H1 (cell line): Measurements from ENCODE around the gene ADAM22. TPM values are rescaled to one million over a fixed set of nuclear protein-coding genes. Genes with fewer than 3 reads are reported as not detected.

ENCODE experiments used
- CTCF ChIA-PET: fragments of 300-600 bp; sonication (Branson Sonifier 250); formaldehyde crosslinking; loops from one replicate; lab custom pipeline; 2021; ENCODE audit not compliant: partially characterized antibody; lab: Charles Lee
- POLR2A ChIA-PET: fragments of 300-600 bp; sonication (Branson Sonifier 250); formaldehyde crosslinking; loops from one replicate; lab custom pipeline; 2021; ENCODE audit warnings: inconsistent platforms; ENCODE audit not compliant: partially characterized antibody; lab: Charles Lee
- DNase-seq, 2 experiments: peaks; one replicate each; pipeline versions ENCODE4 v3.0.0 to v3.0.0-alpha.2; 2010 to 2022; ENCODE audit warnings: low spot score in 2 of 2, low read depth in 1 of 2, mixed read lengths in 1 of 2
- FAIRE-seq: peaks from 2 replicates; lab custom pipeline; 2011; peaks lifted over from hg19 to GRCh38; lab: Jason Lieb, UNC
- H2AFZ ChIP-seq: 2 replicates; pipeline ENCODE4 v1.8.1; 2012; ENCODE audit warnings: low read length, inconsistent platforms
- H2AK5ac ChIP-seq: 2 replicates; pipeline ENCODE4 v1.6.1; 2013; ENCODE audit warnings: low read depth, low read length
- H2BK120ac ChIP-seq: replicated peaks from 2 replicates; pipeline ENCODE3; 2013; ENCODE audit warnings: low read depth, low read length, inconsistent platforms
- H2BK12ac ChIP-seq: 2 replicates; pipeline ENCODE4 v1.6.1; 2013; ENCODE audit warnings: low read depth, low read length
- H2BK15ac ChIP-seq: 2 replicates; pipeline ENCODE4 v1.6.1; 2013; ENCODE audit warnings: low read length
- H2BK20ac ChIP-seq: 2 replicates; pipeline ENCODE4 v1.6.1; 2013; ENCODE audit warnings: low read length
- H2BK5ac ChIP-seq: 2 replicates; pipeline ENCODE4 v1.6.1; 2013; ENCODE audit warnings: low read depth, low read length
- H3K14ac ChIP-seq: 2 replicates; pipeline ENCODE4 v1.6.1; 2013; ENCODE audit warnings: inconsistent platforms; ENCODE audit not compliant: insufficient read length
- H3K18ac ChIP-seq: 2 replicates; pipeline ENCODE4 v1.6.1; 2013; ENCODE audit warnings: low read length; ENCODE audit errors: extremely low read depth
- H3K23ac ChIP-seq: 2 replicates; pipeline ENCODE4 v1.6.1; 2013; ENCODE audit warnings: inconsistent platforms; ENCODE audit not compliant: insufficient read length
- H3K23me2 ChIP-seq: 2 replicates; pipeline ENCODE4 v1.6.1; 2013; ENCODE audit warnings: low read depth, low read length
- H3K27ac ChIP-seq: 2 replicates; pipeline ENCODE4 v1.6.1; 2011; ENCODE audit warnings: low read depth, low read length, inconsistent platforms
- H3K27me3 ChIP-seq, 4 experiments: replicated peaks in 1 of 4; 1 replicate in 1 of 4; 2 replicates in 3 of 4; pipeline versions ENCODE4 v1.6.1 to v1.8.1; 2011 to 2013; ENCODE audit warnings: low read length in 3 of 4, mild to moderate bottlenecking in 3 of 4, inconsistent platforms in 2 of 4, mixed read lengths in 2 of 4, moderate library complexity in 1 of 4; ENCODE audit not compliant: control insufficient read depth in 3 of 4, insufficient read depth in 3 of 4; ENCODE audit errors: extremely low read depth in 1 of 4
- H3K36me3 ChIP-seq, 4 experiments: 2 replicates each; pipeline versions ENCODE4 v1.6.1 to v1.8.1; 2011 to 2013; ENCODE audit warnings: mild to moderate bottlenecking in 4 of 4, low read length in 3 of 4, moderate library complexity in 2 of 4, control low read depth in 1 of 4, inconsistent platforms in 1 of 4; ENCODE audit not compliant: insufficient read depth in 4 of 4, control insufficient read depth in 2 of 4
- H3K4ac ChIP-seq: replicated peaks from 2 replicates; pipeline ENCODE3; 2013; ENCODE audit warnings: low read length, low read depth, mixed read lengths, inconsistent platforms; ENCODE audit not compliant: insufficient read length
- H3K4me1 ChIP-seq, 4 experiments: replicated peaks in 1 of 4; 1 replicate in 1 of 4; 2 replicates in 3 of 4; pipeline versions ENCODE4 v1.6.1 to v1.8.1; 2011 to 2013; ENCODE audit warnings: low read length in 3 of 4, inconsistent platforms in 2 of 4, mixed read lengths in 1 of 4; ENCODE audit not compliant: insufficient read depth in 4 of 4, control insufficient read depth in 3 of 4
- H3K4me2 ChIP-seq, 2 experiments: 2 replicates each; pipeline versions ENCODE4 v1.6.1 to v1.8.1; 2011 to 2013; ENCODE audit warnings: low read depth in 2 of 2, low read length in 2 of 2, control low read depth in 1 of 2, inconsistent platforms in 1 of 2, mild to moderate bottlenecking in 1 of 2; ENCODE audit not compliant: insufficient read depth in 1 of 2
- H3K4me3 ChIP-seq, 4 experiments: fragments of 200-600, 300-600 bp in 1 of 4; sonication (generic), shearing (Covaris generic), sonication (Bioruptor Twin) in 1 of 4; 2 replicates each; pipeline versions ENCODE4 v1.5.1 to v1.8.1; 2011 to 2016; ENCODE audit warnings: low read length in 4 of 4, low read depth in 3 of 4, control low read depth in 2 of 4, inconsistent platforms in 2 of 4, mild to moderate bottlenecking in 2 of 4, mixed read lengths in 1 of 4, moderate library complexity in 1 of 4; ENCODE audit not compliant: insufficient read depth in 2 of 4; ENCODE audit errors: extremely low read depth in 1 of 4
- H3K56ac ChIP-seq: replicated peaks from 2 replicates; pipeline ENCODE3; 2013; ENCODE audit warnings: low read depth, mild to moderate bottlenecking, mixed read lengths, low read length, inconsistent platforms; ENCODE audit not compliant: insufficient read length
- H3K79me1 ChIP-seq: 2 replicates; pipeline ENCODE4 v1.6.1; 2013; ENCODE audit warnings: low read depth, low read length, control low read depth
- H3K79me2 ChIP-seq, 2 experiments: 2 replicates each; pipeline versions ENCODE4 v1.6.1 to v1.8.1; 2012 to 2013; ENCODE audit warnings: low read length in 2 of 2, mild to moderate bottlenecking in 2 of 2, inconsistent platforms in 1 of 2; ENCODE audit not compliant: insufficient read depth in 2 of 2, control insufficient read depth in 1 of 2
- H3K9ac ChIP-seq, 4 experiments: replicated peaks in 1 of 4; 1 replicate in 1 of 4; 2 replicates in 3 of 4; pipeline versions ENCODE4 v1.6.1 to v1.8.1; 2011 to 2013; ENCODE audit warnings: low read depth in 3 of 4, low read length in 3 of 4, control low read depth in 2 of 4, mild to moderate bottlenecking in 2 of 4, moderate library complexity in 2 of 4, inconsistent platforms in 1 of 4; ENCODE audit errors: extremely low read depth in 1 of 4
- H3K9me3 ChIP-seq, 2 experiments: 2 replicates each; pipeline versions ENCODE4 v1.6.1 to v1.8.1; 2012 to 2013; ENCODE audit warnings: mild to moderate bottlenecking in 2 of 2, moderate library complexity in 2 of 2, control low read depth in 1 of 2, inconsistent platforms in 1 of 2, low read depth in 1 of 2, low read length in 1 of 2, mixed read lengths in 1 of 2; ENCODE audit not compliant: insufficient read depth in 2 of 2
- H4K20me1 ChIP-seq, 2 experiments: replicated peaks in 1 of 2; 2 replicates each; pipeline versions ENCODE3 to v1.8.1; 2011 to 2013; ENCODE audit warnings: inconsistent platforms in 2 of 2, low read length in 2 of 2, mild to moderate bottlenecking in 1 of 2; ENCODE audit not compliant: insufficient read depth in 2 of 2, control insufficient read depth in 1 of 2
- H4K5ac ChIP-seq: 2 replicates; pipeline ENCODE4 v1.6.1; 2013; ENCODE audit warnings: low read length, low read depth, mixed read lengths, inconsistent platforms; ENCODE audit not compliant: insufficient read length
- H4K8ac ChIP-seq: 2 replicates; pipeline ENCODE4 v1.8.0; 2013; ENCODE audit warnings: mild to moderate bottlenecking, moderate library complexity, low read length, inconsistent platforms; ENCODE audit not compliant: insufficient read depth; ENCODE audit errors: extremely low read depth
- H4K91ac ChIP-seq: replicated peaks from 2 replicates; pipeline ENCODE3; 2013; ENCODE audit warnings: low read length, mixed read lengths, inconsistent platforms; ENCODE audit not compliant: insufficient read length
- BRCA1 ChIP-seq: IDR thresholded peaks from 2 replicates; pipeline ENCODE4 v1.6.1; 2012; ENCODE audit warnings: low read depth, low read length, improper control_type of control experiment
- CBX8 ChIP-seq: fragments of 300-800, 300-1000 bp; sonication (generic); IDR thresholded peaks from 2 replicates; pipeline ENCODE4 v1.7.1; 2016; ENCODE audit warnings: low read depth, low read length, borderline replicate concordance
- CREB1 ChIP-seq: IDR thresholded peaks from 2 replicates; pipeline ENCODE4 v1.6.1; 2012; ENCODE audit warnings: inconsistent platforms
- CTBP2 ChIP-seq: IDR thresholded peaks from 2 replicates; pipeline ENCODE4 v1.7.0; 2011; ENCODE audit warnings: borderline replicate concordance, mild to moderate bottlenecking, moderate library complexity, mixed read lengths, low read length; ENCODE audit not compliant: insufficient read depth, insufficient read length
- EGR1 ChIP-seq: IDR thresholded peaks from 2 replicates; pipeline ENCODE4 v1.6.1; 2011; ENCODE audit warnings: low read depth, low read length, borderline replicate concordance
- EP300 ChIP-seq, 2 experiments: IDR thresholded peaks; 1 replicate in 1 of 2; 2 replicates in 1 of 2; pipeline ENCODE4 v1.6.1; 2011 to 2012; ENCODE audit warnings: low read depth in 2 of 2, low read length in 2 of 2, mild to moderate bottlenecking in 2 of 2, borderline replicate concordance in 1 of 2, inconsistent platforms in 1 of 2, moderate library complexity in 1 of 2
- HDAC2 ChIP-seq, 2 experiments: fragments of 300-600 bp in 1 of 2; sonication (generic) in 1 of 2; IDR thresholded peaks; 2 replicates each; pipeline ENCODE4 v1.6.1; 2011 to 2012; ENCODE audit warnings: low read depth in 2 of 2, low read length in 2 of 2, mild to moderate bottlenecking in 2 of 2, moderate library complexity in 2 of 2, borderline replicate concordance in 1 of 2, inconsistent platforms in 1 of 2
- HDAC6 ChIP-seq: IDR thresholded peaks from one replicate; pipeline ENCODE4 v1.7.1; 2012; ENCODE audit warnings: low read depth, mild to moderate bottlenecking, inconsistent platforms, low read length, moderate library complexity
- MAFK ChIP-seq: IDR thresholded peaks from 2 replicates; pipeline ENCODE4 v1.6.1; 2012; ENCODE audit warnings: low read depth, mild to moderate bottlenecking, improper control_type of control experiment, low read length
- POLR2AphosphoS5 ChIP-seq: IDR thresholded peaks from 2 replicates; pipeline ENCODE4 v1.6.1; 2011; ENCODE audit warnings: low read depth, low read length
- RAD21 ChIP-seq, 2 experiments: IDR thresholded peaks in 1 of 2; conservative IDR thresholded peaks in 1 of 2; 2 replicates each; pipeline ENCODE4 v1.6.1; 2011; ENCODE audit warnings: low read depth in 2 of 2, low read length in 2 of 2, improper control_type of control experiment in 1 of 2, inconsistent platforms in 1 of 2, mild to moderate bottlenecking in 1 of 2, moderate library complexity in 1 of 2
- WGBS, 2 experiments: shearing (Covaris generic) in 1 of 2; methylation state at CpG; one replicate each; pipeline versions ENCODE4 v1.1.6 to v1.1.7; 2013 to 2015; ENCODE audit warnings: low lambda C conversion rate in 2 of 2, mixed read lengths in 2 of 2, inconsistent platforms in 1 of 2, low coverage in 1 of 2, missing lambda C conversion rate in 1 of 2; ENCODE audit not compliant: insufficient replicate concordance in 2 of 2, insufficient coverage in 1 of 2, insufficient read length in 1 of 2; ENCODE audit errors: extremely low coverage in 1 of 2, missing lambda C conversion rate in 1 of 2; 5-methylcytosine and 5-hydroxymethylcytosine counted together
- polyA plus RNA-seq, 7 experiments: library from polyadenylated mRNA; depleted of rRNA in 3 of 7; stranded (reverse) in 5 of 7; unstranded in 2 of 7; fragments of >200 nt in 5 of 7; fragments of 200-250 nt in 2 of 7; gene quantifications; 1 replicate in 5 of 7; 2 replicates in 1 of 7; 4 replicates in 1 of 7; pipeline versions ENCODE4 v1.2.1 to v1.2.3, GENCODE V29; 2011 to 2013; ENCODE audit warnings: missing spikeins in 2 of 7, mixed read lengths in 2 of 7
- total RNA-seq: library from RNA; stranded (reverse); fragmentation: NEBNext Ultra II Directional; extraction: Animal tissue kit (Norgen Biotek cat#: 25700); gene quantifications from 2 replicates; pipeline ENCODE4 v1.2.1, GENCODE V29; 2021
- TF ChIP-seq, protein P1 (sequence below): IDR thresholded peaks from 2 replicates; pipeline ENCODE4 v1.6.1; 2012; ENCODE audit warnings: low read length, inconsistent platforms

The ADAM22 gene
- total and polyA plus RNA-seq, 2 of the 8 experiments (the other 6 are each of a cell fraction or from before 2014, with no cell fraction given): 4.6 to 21.4 TPM

DNA sequence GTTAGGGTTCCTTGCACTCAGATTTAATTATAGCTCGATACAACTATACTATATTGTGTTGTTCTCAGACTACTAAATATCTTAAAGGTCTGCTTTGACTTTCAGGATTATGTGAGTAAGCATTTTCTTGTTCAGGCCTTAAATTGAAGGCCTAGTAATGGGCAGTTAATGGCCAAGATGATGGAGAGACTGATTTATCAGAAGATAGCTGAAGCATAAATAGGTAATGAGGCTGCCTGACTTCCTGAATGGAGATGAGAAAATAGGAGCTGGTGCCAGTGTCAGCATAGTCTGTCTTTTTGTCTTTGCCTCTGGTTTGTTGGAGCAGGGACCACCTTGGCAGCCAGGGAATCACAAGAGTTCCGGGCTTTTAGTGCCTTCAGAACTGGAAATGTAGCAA lies 32.2 kb downstream of the ADAM22 start:
- Histone ChIP-seq H3K9ac (no peak overlapping the region), H3K4me3 (no peak overlapping the region), H3K79me2 (no peaks in the 10 kb centered on the region), H2BK5ac (no peak overlapping the region), H4K5ac (no peak overlapping the region), H3K18ac (no peak overlapping the region), H3K27me3 (no peaks in the 10 kb centered on the region), H3K4me2 (no peak overlapping the region), H3K9me3 (no peaks in the 10 kb centered on the region), H4K20me1 (no peaks in the 10 kb centered on the region), H2AFZ (no peak overlapping the region), H3K79me1 (no peaks in the 10 kb centered on the region; the same call in 1 of the 2 replicates), H3K14ac (no peak overlapping the region), H2AK5ac (no peak overlapping the region), H2BK15ac (no peak overlapping the region), H4K91ac (no peak overlapping the region), H4K8ac (no peak overlapping the region), H2BK12ac (no peak overlapping the region), H3K56ac (no peak overlapping the region), H3K36me3 (no peaks in the 10 kb centered on the region), H2BK20ac (no peak overlapping the region), H3K27ac (no peak overlapping the region), H3K23ac (no peak overlapping the region), H3K4ac (no peak overlapping the region), H3K23me2 (no peaks in the 10 kb centered on the region), H3K4me1 (no peaks in the 10 kb centered on the region), H2BK120ac (no peak overlapping the region)
- ChIA-PET CTCF (no interaction called here), POLR2A (no interaction called here)
- WGBS, 2 experiments: 100% methylated on average over 2 of the region's 2 CpGs; no CpG with 5 or more reads in 1 of the 2 experiments
- DNase-seq (no peak), FAIRE-seq (no peak)
- TF ChIP-seq RAD21 (IDR thresholded peaks at IDR 0.05 in 1 of 2, conservative IDR thresholded peaks at IDR 0.05 in 1 of 2; ENCODE audit: low read depth in 2 of 2, low read length in 2 of 2) (no peak), CBX8 (no peak), HDAC2 (IDR thresholded peaks at IDR 0.05; ENCODE audit: borderline replicate concordance in 1 of 2, low read depth in 2 of 2, low read length in 2 of 2) (no peak), EP300 (IDR thresholded peaks at IDR 0.05; ENCODE audit: borderline replicate concordance in 1 of 2, low read depth in 2 of 2, low read length in 2 of 2) (no peak), CREB1 (no peak), MAFK (no peak), EGR1 (no peak), POLR2AphosphoS5 (no peak), CTBP2 (no peak), HDAC6 (no peak), BRCA1 (no peak)
- TF ChIP-seq, protein P1, sequence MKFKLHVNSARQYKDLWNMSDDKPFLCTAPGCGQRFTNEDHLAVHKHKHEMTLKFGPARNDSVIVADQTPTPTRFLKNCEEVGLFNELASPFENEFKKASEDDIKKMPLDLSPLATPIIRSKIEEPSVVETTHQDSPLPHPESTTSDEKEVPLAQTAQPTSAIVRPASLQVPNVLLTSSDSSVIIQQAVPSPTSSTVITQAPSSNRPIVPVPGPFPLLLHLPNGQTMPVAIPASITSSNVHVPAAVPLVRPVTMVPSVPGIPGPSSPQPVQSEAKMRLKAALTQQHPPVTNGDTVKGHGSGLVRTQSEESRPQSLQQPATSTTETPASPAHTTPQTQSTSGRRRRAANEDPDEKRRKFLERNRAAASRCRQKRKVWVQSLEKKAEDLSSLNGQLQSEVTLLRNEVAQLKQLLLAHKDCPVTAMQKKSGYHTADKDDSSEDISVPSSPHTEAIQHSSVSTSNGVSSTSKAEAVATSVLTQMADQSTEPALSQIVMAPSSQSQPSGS: no peak
